Type B pancreatic cell (in vitro differentiated cells): ENCODE measurements around the gene ANKRD60. TPM values are rescaled to one million over a fixed set of nuclear protein-coding genes. Genes with fewer than 3 reads are reported as not detected.

Experiments used
- DNase-seq: peaks from one replicate; pipeline ENCODE4 v3.0.0; 2021; ENCODE audit warnings: mixed read lengths; ENCODE audit not compliant: unreplicated experiment; ENCODE audit errors: extremely low spot score
- H3K27ac Mint-ChIP-seq: 2 replicates; pipeline ENCODE4 v1.8.0; 2021; ENCODE audit warnings: mild to moderate bottlenecking, mixed read lengths
- H3K27me3 Mint-ChIP-seq: 2 replicates; pipeline ENCODE4 v1.8.0; 2021; ENCODE audit warnings: mixed read lengths
- H3K36me3 Mint-ChIP-seq: 2 replicates; pipeline ENCODE4 v1.8.0; 2021; ENCODE audit warnings: mixed read lengths
- H3K4me1 Mint-ChIP-seq: one replicate; pipeline ENCODE4 v1.8.0; 2021; ENCODE audit warnings: mixed read lengths; ENCODE audit not compliant: unreplicated experiment
- H3K4me3 Mint-ChIP-seq: 2 replicates; pipeline ENCODE4 v1.8.0; 2021; ENCODE audit warnings: mild to moderate bottlenecking, mixed read lengths
- H3K9me3 Mint-ChIP-seq: 2 replicates; pipeline ENCODE4 v1.8.0; 2021; ENCODE audit warnings: mixed read lengths
- CTCF ChIP-seq: fragments of 200-600 bp; sonication (generic); conservative IDR thresholded peaks from 2 replicates; pipeline ENCODE4 v1.5.0; 2021; ENCODE audit warnings: antibody characterized with exemption, mild to moderate bottlenecking
- total RNA-seq: library from RNA; stranded (reverse); gene quantifications from 2 replicates; pipeline ENCODE4 v1.2.1, GENCODE V29; 2021; ENCODE audit warnings: low replicate concordance

Gene ANKRD60
- total RNA-seq, 1 donor from 2014 or later, result not detected

- Mint-ChIP-seq H3K27ac (no peak overlapping the region), H3K4me3 (no peak overlapping the region), H3K4me1 (no peaks in the 10 kb centered on the region), H3K9me3 (no peaks in the 10 kb centered on the region), H3K36me3 (peaks cover 12% of the 10 kb centered on the region), H3K27me3 (no peaks in the 10 kb centered on the region)
- no peak for TF ChIP-seq CTCF
- DNase-seq, result no peak
Measured at GRCh38 chr20:58243653-58244410, 15.4 kb upstream of the ANKRD60 start.

GRCh38 chr20:58242824-58243223 lies 14.4 kb upstream of the ANKRD60 start:
- no peaks in the 10 kb centered on the region for H3K9me3 Mint-ChIP-seq

GRCh38 chr20:58241766-58242465 lies 13.5 kb upstream of the ANKRD60 start:
- Mint-ChIP-seq H3K27ac (no peak overlapping the region), H3K4me3 (no peak overlapping the region)

More at GRCh38 chr20:58242824-58243223, 14.4 kb upstream of the ANKRD60 start:
- no peaks in the 10 kb centered on the region for H3K27me3 Mint-ChIP-seq
- H3K36me3 Mint-ChIP-seq, result peaks cover 11% of the 10 kb centered on the region
- H3K27ac Mint-ChIP-seq, result no peak overlapping the region
- DNase-seq, result no peak
- no peak for TF ChIP-seq CTCF
- no peak overlapping the region for H3K4me3 Mint-ChIP-seq
- H3K4me1 Mint-ChIP-seq, result peaks cover 5% of the 10 kb centered on the region

GRCh38 chr20:58240471-58240870 lies 12.0 kb upstream of the ANKRD60 start:
- Mint-ChIP-seq H3K9me3 (no peaks in the 10 kb centered on the region), H3K27me3 (peaks cover 13% of the 10 kb centered on the region), H3K4me1 (peaks cover 12% of the 10 kb centered on the region), H3K4me3 (no peak overlapping the region), H3K36me3 (peaks cover 5% of the 10 kb centered on the region), H3K27ac (no peak overlapping the region)
- TF ChIP-seq CTCF, result no peak
- DNase-seq, result no peak

More at GRCh38 chr20:58241766-58242465, 13.5 kb upstream of the ANKRD60 start:
- TF ChIP-seq CTCF, result no peak
- H3K36me3 Mint-ChIP-seq, result peaks cover 9% of the 10 kb centered on the region
- no peak for DNase-seq
- H3K27me3 Mint-ChIP-seq, result peaks cover under 1% of the 10 kb centered on the region
- peaks cover 5% of the 10 kb centered on the region for H3K4me1 Mint-ChIP-seq
- no peaks in the 10 kb centered on the region for H3K9me3 Mint-ChIP-seq

GRCh38 chr20:58239216-58239615 lies 10.8 kb upstream of the ANKRD60 start:
- Mint-ChIP-seq H3K9me3 (no peaks in the 10 kb centered on the region), H3K4me3 (no peak overlapping the region), H3K36me3 (peaks cover 4% of the 10 kb centered on the region), H3K27me3 (peaks cover 21% of the 10 kb centered on the region), H3K4me1 (peaks cover 12% of the 10 kb centered on the region), H3K27ac (no peak overlapping the region)
- no peak for TF ChIP-seq CTCF
- no peak for DNase-seq
